Measurements from ENCODE around the gene AIG1.
"Not testable (repeated sequence)": the region's sequence is repeated elsewhere in the genome, so short reads cannot be mapped to it uniquely, and the experiment has no call there.

The AIG1 gene

GRCh38 chr6:143279385-143279784, 218.7 kb downstream of the AIG1 start:
- no peak for DNase-seq (ENCODE audit: low spot score)

DNA sequence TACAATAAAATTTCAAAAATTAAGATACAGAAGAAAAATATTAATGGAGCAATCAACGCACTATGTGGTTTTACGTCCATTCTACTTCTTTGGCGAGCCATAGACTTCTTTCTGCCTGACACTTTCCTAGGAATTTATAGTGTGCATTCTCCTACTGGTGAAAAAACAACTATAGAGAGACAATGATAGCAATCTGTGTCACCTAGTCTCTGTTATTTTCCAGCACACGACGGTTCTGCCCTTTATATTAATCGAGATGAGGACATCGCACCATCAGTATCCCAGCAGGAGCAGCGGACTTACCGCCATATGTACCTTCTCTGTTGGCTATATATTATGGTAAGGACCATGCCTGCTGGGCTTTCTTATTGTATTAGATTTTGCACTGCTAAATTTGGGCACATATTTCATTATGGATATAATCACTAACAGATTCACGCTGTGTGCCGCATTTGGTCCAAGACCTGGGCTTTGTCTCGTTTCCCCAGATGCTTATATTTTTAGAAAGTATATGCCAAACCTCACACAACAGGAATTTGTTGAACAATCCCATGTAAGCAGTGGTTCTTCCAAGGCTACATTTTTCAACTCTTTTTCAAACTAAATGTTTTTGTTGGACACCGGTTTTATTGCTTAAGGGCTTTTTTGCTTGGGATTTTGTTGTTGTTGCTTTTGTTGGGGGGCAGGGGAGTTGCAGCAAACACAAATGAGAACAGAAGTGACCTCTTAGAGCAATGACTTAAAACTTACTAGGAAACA, 223.4 kb downstream of the AIG1 start:
- no peak for DNase-seq (ENCODE audit: low spot score)

GRCh38 chr6:143286251-143286795, 225.6 kb downstream of the AIG1 start:
- DNase-seq (ENCODE audit: low spot score), result no peak

DNA sequence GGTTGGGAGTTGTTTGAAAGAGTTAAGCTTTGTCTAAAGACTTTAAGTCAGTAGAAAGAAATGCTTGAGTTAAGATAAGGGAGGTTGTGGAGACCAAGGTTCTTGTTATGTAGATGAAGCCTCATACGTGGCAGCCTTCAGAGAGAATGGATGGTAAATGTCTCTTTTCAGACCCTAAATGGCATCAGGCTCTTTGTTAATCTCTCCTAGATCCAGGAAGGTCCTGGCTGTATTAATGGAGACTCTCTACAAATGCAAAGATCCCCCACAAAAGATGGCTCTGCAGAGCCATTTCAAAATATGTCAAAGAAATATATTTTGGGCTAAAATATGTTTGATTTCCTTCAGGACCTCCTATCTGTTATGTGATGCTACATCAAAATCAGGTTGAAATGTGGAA, 228.2 kb downstream of the AIG1 start:
- no peak for DNase-seq (ENCODE audit: low spot score)

DNA sequence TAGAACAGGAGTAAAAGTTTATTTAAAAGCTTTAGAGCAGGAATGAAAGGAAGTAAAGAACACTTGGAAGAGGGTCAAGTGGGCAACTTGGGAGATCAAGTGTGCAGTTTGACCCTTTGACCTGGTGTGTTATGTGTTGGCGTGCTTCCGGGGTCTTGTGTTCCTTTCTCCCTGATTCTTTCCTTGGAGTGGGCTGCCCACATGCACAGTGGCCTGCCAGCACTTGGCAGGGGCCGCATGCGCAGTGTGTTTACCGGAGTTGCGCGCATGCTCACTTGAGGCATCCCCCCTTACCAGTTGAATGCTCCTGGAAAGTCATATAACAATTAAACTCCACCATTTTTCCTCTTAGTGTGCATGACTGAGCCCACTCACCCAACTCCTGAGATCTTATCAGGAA, 229.5 kb downstream of the AIG1 start:
- DNase-seq (ENCODE audit: low spot score), result no peak

DNA sequence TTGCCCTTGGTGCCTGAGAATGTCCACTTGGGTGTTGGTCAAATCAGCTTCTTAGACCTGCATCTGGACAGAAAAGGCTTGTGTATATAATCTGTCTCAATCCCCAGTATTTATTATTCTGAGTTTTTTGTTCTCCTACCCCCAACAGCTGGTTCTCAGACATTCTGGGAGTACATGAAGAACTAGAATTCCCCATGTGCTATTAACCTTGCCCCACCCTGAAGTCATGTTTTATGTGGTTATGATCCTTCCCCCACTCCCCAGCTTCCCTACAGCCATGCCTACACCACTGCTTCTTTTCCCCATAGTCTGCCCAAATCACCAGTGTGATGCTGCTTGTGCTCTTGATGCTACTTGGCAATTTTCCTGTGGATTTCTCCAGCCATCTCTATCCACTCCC, 232.8 kb downstream of the AIG1 start:
- no peak for DNase-seq (ENCODE audit: low spot score)

- no peak for DNase-seq (ENCODE audit: low spot score)
Measured at GRCh38 chr6:143294265-143294860, 233.7 kb downstream of the AIG1 start.

DNA sequence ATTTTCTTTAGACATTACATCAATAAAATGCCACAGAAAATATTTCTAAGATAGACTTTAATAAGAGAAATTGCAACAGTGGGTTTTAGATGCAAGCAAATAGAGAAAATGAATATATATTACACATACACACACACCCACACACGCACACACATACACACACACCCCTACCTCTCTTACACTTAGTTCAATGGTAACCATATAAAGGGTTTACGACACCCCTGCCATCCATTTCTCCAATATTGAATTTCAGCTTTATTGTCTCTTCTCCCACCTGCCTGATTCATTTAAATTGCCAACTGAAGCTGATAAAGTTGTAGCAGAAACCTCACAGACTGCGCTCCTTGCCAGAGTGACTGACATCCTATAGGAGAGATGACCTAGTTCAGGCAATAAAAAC, 235.2 kb downstream of the AIG1 start:
- DNase-seq (ENCODE audit: low spot score), result no peak

GRCh38 chr6:143298071-143298470, 237.4 kb downstream of the AIG1 start:
- DNase-seq (ENCODE audit: low spot score), result no peak

GRCh38 chr6:143299253-143300166, 238.8 kb downstream of the AIG1 start:
- DNase-seq (ENCODE audit: low spot score), result no peak

- no peak for DNase-seq (ENCODE audit: low spot score)
Measured at GRCh38 chr6:143301188-143301587, 240.5 kb downstream of the AIG1 start.

DNA sequence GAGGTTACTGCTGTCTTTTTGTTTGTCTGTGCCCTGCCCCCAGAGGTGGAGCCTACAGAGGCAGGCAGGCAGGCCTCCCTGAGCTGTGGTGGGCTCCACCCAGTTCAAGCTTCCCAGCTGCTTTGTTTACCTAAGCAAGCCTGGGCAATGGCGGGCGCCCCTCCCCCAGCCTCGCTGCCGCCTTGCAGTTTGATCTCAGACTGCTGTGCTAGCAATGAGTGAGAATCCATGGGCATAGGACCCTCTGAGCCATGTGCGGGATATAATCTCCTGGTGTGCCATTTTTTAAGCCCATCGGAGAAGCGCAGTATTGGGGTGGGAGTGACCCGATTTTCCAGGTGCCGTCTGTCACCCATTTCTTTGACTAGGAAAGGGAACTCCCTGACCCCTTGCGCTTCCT, 247.1 kb downstream of the AIG1 start:
- DNase-seq (ENCODE audit: low spot score), result not testable (repeated sequence)

DNA sequence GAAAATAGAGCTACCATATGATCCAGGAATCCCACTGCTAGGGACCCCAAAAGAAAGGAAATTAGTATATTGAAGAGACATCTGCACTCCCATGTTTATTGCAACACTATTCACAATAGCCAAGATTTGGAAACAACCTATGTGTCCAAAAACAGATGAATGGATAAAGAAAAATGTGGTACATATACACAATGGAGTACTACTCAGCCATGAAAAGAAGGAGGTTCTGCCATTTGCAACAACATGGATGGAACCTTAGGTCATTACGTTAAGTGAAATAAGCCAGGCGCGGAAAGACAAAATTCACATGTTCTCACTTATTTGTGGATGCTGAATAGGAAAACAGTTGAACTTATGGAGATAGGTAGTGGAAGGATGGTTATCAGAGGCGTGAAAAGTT, 252.5 kb downstream of the AIG1 start:
- no peak for DNase-seq (ENCODE audit: low spot score)

DNA sequence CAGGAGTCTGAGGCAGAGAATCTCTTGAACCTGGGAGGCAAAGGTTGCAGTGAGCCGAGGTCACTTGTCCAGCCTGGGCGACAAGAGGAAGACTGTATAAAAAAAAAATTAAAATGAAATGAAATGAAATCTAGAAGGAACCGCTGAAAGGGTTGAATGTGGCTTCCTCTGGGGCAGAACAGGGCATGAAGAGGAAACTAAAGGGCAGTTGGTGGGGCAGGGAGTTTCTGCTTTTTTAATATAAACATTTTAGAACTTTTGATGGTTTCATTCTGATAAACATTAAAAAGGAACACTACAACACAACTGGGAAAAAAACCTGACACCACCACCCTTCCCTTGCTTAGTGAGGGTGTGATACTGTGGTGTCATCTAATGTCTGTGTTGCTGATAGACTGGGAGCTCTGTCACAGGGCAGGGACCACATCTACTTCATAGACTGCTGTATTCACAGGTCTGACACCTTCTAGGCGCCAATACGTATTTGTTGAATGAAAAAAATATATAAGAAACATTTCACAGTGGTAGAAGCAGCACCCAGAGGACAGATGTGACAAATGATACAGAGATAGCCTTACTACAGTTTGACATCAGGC, 260.9 kb downstream of the AIG1 start:
- no peak for DNase-seq (ENCODE audit: low spot score)

GRCh38 chr6:143322386-143322785, 261.7 kb downstream of the AIG1 start:
- no peak for DNase-seq (ENCODE audit: low spot score)

- no peak for DNase-seq (ENCODE audit: low spot score)
Measured at GRCh38 chr6:143323729-143324470, 263.2 kb downstream of the AIG1 start.

DNA sequence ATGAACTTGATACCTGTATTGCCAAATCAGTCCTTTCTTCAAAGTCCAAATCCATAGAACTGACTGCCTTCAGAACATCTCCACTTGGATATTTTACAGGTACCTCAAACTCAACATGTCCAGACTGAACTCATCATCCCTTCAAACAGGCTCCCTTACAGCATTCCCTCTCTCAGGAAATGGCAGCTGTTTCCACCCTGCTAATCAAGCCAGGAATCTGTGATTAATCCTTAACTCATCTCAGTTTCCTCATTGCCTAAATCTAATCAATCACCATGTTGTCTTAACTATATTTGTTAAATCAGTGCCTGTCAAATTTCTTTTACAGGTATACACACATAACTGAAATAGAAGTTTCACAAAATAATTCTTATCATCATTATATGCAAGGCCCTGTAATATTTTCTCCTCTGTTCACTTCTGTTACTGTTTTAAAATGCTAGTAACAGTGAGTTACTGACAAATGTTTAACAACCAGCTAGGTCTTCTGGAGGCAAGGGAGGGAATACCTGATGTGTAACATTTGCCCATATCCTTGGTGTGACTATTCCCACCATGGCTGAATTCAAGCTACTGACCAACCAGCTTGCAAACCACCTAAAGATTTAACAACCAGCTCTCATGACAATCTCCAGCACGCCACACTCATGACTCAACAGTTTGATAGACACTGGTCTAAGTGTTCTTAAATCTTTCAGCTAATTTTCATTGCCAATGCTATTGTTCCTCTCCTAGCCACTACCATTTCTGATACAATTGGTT, 264.9 kb downstream of the AIG1 start:
- DNase-seq (ENCODE audit: low spot score), result no peak

DNA sequence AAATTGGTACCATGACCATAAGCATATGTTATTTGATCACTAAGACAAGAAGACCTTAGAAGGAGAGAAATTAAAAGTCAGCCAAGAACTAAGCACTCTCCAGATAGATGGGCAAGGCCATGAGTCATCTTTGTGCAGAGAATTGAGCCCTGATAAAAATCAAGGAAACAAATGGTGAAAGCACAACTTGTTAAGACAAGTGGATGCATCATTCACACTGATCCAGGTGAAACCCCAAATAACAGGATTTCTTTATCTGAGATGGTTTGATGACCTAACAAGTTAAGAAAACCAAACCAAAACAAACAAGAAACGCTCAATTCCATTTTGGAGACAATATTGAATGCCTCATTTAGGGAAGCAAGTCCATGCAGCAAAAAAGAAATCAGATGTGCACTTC, 268.2 kb downstream of the AIG1 start:
- no peak for DNase-seq (ENCODE audit: low spot score)

GRCh38 chr6:143329323-143329722, 268.6 kb downstream of the AIG1 start:
- DNase-seq (ENCODE audit: low spot score), result no peak

- no peak for DNase-seq (ENCODE audit: low spot score)
Measured at GRCh38 chr6:143331362-143331761, 270.7 kb downstream of the AIG1 start.
